GM18507 (cell line): ENCODE data around the gene GPSM1.

Experiments used
- DNase-seq: peaks from one replicate; pipeline ENCODE4 v3.0.0; 2011; ENCODE audit warnings: low read depth; ENCODE audit not compliant: insufficient read length; ENCODE audit errors: extremely low spot score
- FAIRE-seq: peaks from 2 replicates; lab custom pipeline; 2011; peaks lifted over from hg19 to GRCh38; lab: Jason Lieb, UNC

GPSM1 gene

GRCh38 chr9:136328622-136329041 is 1.3 kb downstream of the GPSM1 start:
- FAIRE-seq (no peak), DNase-seq (no peak)

DNA sequence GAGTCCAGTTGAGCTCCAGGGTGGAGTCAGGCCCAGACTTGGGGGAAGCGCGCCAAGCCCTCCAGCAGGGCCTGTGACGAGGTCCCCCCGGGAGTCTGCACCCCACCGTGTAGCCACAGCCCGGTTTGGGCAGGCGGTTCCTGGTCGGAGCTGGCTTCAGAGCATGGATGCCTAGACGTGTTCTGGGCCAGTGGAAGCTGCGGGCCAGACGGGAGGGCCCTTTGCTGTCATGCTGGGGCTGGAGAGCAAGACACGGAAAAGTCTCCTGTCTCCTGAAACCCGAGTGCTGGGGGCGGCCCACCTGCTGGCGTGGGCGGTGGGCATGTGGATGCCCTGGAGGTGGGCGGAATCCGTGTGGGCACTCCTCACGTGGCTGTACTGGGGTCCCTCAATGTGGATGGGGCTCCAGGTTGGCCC is 1.9 kb downstream of the GPSM1 start:
- FAIRE-seq (no peak), DNase-seq (no peak)

GRCh38 chr9:136329636-136330405 is 2.5 kb downstream of the GPSM1 start:
- DNase-seq (no peak), FAIRE-seq (no peak)

DNA sequence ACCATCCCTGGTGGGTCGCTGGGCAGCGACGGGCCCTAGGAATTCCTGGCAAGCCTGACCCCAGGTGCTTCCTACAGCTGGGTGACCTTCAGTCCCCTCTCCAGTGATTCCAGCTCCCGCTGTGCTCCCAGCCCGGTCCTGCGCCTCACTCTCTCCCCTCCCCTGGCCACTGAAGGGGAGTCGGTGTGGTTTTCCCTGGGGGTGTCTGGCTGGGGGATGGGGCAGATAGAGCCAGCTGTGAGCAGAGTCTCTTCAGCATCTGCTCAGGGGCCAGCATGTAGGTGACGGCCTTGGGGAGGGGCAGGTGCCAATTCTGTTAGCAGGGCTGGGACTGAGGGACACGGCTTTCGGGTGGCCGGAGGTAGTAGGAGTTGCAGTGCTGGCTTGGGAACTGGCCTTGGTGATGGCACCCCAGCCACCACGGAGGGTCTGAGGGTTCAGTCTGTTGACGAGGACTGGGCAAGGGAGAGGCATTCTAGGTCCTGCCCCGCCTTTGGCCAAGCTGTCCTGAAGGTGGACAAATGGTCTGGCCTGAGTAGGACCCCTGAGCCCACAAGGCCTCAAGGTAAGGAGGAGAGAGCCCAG is 3.2 kb downstream of the GPSM1 start:
- no peak for FAIRE-seq

DNA sequence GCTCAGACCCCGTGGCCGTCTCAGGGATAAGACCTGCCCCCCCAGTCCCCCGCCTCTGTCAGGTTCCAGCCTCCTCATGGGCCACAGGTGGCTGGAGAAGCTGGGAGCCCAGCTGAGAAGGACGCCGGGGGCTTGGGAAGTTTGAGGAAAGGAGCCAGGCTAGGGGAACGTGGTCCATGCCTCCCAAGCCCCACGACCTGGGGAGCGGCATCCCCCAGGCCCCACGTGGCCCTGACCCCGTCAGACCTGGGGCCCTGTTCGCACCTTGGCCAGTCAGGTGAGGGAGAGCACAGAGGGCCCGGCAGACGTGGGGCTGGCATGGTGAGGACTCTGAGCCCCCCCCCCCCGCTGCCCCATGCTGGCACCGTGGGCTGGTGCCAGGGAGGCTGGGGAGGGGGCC is 3.7 kb downstream of the GPSM1 start:
- no peak for DNase-seq
- no peak for FAIRE-seq

More for the DNA sequence above, 3.2 kb downstream of the GPSM1 start:
- no peak for DNase-seq

GRCh38 chr9:136331556-136332481 is 4.5 kb downstream of the GPSM1 start:
- no peak for FAIRE-seq
- no peak for DNase-seq

GRCh38 chr9:136332482-136332983 is 5.2 kb downstream of the GPSM1 start:
- DNase-seq (no peak), FAIRE-seq (no peak)

DNA sequence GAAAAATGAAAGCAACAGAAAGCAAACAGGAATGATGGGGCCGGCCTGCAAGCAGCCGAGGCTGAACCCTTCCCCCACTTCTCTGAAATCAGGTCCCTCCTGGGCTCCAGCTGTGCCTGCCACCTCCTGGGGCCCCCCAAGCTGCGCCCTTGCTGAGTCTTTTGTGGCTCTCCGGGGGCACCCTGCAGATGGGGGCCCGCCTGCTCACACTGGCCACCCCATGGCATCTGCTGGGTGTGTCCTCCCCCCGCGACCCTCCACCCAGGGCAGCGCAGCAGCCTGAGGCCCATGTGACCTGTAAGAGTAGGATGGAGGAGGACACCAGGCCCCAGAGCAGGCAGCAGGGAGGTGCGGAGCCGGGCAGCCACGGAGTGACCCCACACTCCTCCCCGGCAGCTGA is 5.7 kb downstream of the GPSM1 start:
- no peak for FAIRE-seq

GRCh38 chr9:136333486-136333885 is 6.1 kb downstream of the GPSM1 start:
- FAIRE-seq (no peak), DNase-seq (no peak)

More for the DNA sequence above, 5.7 kb downstream of the GPSM1 start:
- no peak for DNase-seq

DNA sequence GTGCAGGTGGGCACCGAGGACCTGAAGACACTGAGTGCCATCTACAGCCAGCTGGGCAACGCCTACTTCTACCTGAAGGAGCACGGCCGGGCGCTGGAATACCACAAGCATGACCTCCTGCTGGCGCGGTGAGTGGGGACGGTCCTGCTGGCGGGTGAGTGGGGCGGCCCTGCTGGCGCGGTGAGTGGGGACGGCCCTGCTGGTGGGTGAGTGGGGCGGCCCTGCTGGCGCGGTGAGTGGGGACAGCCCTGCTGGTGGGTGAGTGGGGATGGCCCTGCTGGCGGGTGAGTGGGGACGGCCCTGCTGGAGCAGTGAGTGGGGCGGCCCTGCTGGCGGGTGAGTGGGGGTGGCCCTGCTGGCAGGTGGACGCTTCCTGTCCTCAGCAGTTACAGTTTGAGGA is 7.2 kb downstream of the GPSM1 start:
- DNase-seq (no peak), FAIRE-seq (no peak)

GRCh38 chr9:136335296-136336155 is 8.2 kb downstream of the GPSM1 start:
- FAIRE-seq (no peak), DNase-seq (no peak)

GRCh38 chr9:136336156-136336870 is 9.0 kb downstream of the GPSM1 start:
- FAIRE-seq (no peak), DNase-seq (no peak)

GRCh38 chr9:136336881-136337280 is 9.5 kb downstream of the GPSM1 start:
- no peak for FAIRE-seq
- no peak for DNase-seq

DNA sequence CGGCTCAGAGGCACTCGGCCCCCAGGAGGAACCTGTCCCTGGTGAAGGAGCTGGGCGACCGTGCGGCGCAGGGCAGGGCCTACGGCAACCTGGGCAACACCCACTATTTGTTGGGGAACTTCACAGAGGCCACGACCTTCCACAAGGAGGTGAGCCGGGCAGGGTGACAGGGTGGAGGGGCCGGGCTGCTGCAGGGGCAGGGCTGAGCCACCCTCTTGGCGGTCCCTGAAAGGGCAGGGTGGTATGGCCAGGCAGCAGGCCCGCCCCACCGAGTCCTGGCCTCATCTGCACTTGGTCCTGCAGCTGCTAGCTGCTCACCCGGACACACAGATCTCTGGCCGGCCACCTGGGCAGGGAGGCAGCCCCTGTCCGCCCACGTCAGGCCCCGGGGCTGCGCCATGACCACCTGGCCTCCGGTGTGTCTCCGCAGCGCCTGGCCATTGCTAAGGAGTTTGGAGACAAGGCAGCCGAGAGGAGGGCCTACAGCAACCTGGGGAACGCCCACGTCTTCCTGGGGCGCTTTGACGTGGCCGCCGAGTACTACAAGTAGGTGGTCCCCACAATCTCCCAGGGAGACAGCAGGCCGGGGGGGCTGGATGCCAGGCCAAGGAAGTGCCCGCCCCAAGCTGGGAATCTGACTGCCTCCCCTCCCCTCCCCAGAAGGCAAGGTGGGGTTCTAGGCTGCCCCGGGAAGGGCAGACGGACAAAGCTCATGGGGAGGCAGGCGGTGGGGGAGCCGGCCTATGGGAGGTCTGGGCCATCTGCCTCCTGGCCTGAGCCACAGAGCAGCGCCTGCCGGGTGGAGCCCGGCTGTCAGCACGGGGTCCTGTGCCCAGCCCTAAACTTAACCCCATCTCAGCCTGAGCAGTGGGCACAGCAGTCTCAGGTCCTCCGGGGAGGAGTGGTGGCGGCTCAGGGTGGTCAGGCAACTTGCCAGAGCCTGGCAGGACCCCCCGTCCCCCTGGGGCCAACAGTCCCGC is 10.4 kb downstream of the GPSM1 start:
- DNase-seq (no peak), FAIRE-seq (no peak)

- FAIRE-seq (no peak), DNase-seq (no peak)
These were observed 11.2 kb downstream of the GPSM1 start for GRCh38 chr9:136338511-136338910.

DNA sequence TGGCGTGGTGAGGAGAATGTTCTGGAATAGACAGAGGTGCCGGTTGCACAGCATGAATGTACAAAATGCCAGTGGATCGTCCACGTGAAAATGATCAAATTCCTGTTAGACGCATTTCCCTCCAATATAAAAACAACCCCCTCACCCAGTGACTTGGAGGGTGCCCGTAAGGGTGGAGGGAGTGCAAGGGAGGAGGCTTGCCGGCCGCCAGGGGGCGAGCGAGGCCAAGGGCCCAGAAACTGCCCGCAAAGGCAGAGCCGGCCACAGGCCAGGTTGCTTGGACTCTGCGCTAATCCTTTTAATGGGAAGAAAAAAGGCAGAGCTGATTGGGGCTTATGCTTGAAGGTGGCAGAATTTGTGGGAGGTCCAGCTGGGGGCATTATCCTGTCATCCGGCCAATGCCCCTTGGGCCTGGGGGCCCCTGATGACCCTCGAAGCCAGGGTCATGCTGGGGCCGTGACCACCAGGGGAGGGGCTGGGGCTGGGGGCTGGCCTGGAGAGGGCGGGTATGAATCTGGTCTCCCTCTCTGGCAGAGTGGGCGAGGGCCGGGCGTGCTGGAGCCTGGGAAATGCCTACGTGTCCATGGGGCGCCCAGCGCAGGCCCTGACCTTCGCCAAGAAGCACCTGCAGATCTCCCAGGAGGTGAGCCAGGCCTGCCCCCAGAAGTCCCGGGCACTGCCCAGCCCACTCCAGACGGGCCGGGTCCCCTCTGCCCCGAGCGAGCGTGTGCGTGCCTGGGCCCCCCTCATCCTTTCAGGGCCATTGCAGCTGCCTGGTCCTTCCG is 12.0 kb downstream of the GPSM1 start:
- peak; percentile 60 for DNase-seq
- peak; percentile 72 for FAIRE-seq

- DNase-seq (no peak), FAIRE-seq (no peak)
These were observed 12.6 kb downstream of the GPSM1 start for GRCh38 chr9:136339958-136340310.
